HG02642 (cell line): ENCODE results near the gene ADGRA3.
A peak's percentile ranks its signal among the peaks of the same experiment; 100 is the strongest.

Experiments used
- ATAC-seq: cut with Tn5 transposase; IDR thresholded peaks from one replicate; pipeline ENCODE4 v1.9.1; 2021; ENCODE audit warnings: mild to moderate bottlenecking; ENCODE audit not compliant: unreplicated experiment, poor library complexity

ADGRA3 gene, protein sequence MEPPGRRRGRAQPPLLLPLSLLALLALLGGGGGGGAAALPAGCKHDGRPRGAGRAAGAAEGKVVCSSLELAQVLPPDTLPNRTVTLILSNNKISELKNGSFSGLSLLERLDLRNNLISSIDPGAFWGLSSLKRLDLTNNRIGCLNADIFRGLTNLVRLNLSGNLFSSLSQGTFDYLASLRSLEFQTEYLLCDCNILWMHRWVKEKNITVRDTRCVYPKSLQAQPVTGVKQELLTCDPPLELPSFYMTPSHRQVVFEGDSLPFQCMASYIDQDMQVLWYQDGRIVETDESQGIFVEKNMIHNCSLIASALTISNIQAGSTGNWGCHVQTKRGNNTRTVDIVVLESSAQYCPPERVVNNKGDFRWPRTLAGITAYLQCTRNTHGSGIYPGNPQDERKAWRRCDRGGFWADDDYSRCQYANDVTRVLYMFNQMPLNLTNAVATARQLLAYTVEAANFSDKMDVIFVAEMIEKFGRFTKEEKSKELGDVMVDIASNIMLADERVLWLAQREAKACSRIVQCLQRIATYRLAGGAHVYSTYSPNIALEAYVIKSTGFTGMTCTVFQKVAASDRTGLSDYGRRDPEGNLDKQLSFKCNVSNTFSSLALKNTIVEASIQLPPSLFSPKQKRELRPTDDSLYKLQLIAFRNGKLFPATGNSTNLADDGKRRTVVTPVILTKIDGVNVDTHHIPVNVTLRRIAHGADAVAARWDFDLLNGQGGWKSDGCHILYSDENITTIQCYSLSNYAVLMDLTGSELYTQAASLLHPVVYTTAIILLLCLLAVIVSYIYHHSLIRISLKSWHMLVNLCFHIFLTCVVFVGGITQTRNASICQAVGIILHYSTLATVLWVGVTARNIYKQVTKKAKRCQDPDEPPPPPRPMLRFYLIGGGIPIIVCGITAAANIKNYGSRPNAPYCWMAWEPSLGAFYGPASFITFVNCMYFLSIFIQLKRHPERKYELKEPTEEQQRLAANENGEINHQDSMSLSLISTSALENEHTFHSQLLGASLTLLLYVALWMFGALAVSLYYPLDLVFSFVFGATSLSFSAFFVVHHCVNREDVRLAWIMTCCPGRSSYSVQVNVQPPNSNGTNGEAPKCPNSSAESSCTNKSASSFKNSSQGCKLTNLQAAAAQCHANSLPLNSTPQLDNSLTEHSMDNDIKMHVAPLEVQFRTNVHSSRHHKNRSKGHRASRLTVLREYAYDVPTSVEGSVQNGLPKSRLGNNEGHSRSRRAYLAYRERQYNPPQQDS (N-terminal part only)

DNA sequence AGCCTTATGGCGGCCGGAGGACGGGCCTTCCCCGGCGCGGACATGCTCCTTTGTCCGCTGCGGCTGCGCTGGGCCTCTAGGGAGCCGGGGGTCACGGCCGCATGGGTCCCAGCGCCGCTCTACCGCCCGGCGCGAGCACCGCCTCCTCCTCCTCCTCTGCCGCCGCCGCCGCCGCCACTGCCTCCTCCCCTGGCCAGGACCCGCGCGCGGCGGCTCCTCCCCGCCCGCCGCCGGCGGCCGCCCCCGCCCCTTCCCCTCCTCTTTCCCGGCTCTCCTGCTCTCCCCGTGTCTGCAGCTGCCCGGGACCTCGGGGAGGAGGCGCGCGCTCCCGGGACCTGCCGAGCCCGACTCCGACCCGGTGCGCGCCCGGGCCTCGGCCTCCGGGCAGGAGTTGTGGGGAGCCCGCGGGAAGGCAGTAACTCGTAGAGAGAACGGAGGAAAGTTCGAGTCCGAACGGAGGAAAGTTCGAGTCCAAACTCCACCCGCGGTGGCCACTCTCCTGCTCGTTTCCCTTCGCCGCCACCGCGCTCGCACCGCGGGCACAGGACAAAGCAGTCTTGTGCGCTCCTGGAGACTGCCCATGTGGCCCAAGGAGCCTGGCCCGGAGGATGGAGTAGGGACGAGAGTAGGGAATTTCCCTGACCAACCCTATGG lies at the start of gene ADGRA3:
ADGRA3 (minus strand) TSS at position 179 of the 654 bp plus-strand sequence. CDS start 282 bp downstream, outside the sequence.
- ATAC-seq: peak; percentile 74

- no peak for ATAC-seq
These were observed 40.6 kb upstream of the ADGRA3 start for GRCh38 chr4:22556495-22556894.

GRCh38 chr4:22554670-22555069 lies 38.8 kb upstream of the ADGRA3 start:
- ATAC-seq: no peak

- no peak for ATAC-seq
These were observed 37.7 kb upstream of the ADGRA3 start for GRCh38 chr4:22553560-22553959.

DNA sequence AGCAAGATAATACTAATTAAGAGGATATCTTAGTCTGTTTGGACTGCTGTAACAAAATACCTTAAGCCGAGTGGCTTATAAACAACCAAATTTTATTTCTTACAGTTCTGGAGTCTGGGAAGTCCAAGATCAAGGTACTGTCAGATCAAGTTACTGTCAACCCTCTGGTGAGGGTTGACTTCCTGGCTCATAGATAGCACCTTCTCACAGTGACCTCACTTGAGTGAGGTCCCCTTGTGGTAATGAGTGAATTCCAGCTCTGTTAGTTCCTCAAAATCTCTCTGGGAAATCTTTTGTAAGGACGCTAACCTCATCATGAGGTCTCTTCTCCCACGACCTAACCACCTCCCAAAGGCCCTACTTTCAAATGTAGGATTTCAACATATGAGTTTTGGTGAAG lies 36.9 kb upstream of the ADGRA3 start:
- ATAC-seq: no peak

DNA sequence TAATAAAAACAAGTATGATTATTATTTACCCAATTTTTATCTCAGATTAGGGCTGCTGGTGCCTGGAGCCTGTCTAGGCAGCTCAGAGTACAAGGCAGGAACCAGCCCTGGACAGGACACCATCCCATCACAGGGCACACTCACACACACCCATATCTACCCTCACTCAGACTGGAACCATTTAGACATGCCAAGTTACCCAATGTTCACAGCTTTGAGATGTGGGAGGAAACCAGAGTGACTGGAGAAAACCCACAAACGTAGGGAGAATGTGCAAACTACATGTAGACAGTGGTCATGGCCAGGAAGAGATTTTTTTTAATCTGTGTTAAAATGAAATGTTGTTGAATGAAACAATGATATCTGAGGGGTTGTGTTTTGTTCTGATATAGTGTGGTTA lies 35.7 kb upstream of the ADGRA3 start:
- no peak for ATAC-seq

DNA sequence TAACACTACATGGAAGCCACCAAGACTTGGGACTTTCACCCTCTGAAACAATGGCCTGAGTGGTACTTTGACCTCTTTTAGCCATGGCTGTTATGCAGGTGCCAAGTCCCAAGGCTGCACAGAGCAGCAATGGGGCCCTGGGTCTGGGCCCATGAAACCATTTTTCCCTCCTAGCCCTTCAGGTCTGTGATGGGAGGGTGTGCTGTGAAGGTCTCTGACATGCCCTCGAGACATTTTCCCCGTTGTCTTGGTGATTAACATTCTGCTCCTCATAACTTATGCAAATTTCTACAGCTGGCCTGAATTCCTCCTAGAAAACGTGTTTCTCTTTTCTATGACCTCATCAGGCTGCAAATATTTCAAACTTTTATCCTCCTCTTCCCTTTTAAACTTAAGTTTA lies 30.4 kb upstream of the ADGRA3 start:
- ATAC-seq: no peak

DNA sequence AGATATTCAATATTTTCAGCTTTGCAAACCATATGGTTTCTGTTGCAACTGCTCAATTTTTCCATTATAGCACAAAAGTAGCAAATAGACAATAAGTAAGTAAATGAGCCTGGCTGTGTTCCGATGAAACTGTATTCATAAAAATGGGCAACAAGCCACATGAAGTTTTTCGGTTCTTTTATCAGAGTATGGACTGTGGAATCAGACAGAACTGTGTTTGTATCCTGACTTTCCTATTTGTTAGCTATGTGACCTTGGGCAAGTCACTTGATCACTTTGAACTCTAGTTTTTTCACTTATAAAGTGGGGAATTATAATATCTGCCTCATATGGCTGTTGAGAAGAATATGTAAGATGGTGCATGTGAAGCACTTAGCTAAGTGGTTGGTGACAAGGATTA lies 23.4 kb upstream of the ADGRA3 start:
- no peak for ATAC-seq

GRCh38 chr4:22537864-22538263 lies 22.0 kb upstream of the ADGRA3 start:
- no peak for ATAC-seq

- no peak for ATAC-seq
These were observed 18.5 kb upstream of the ADGRA3 start for GRCh38 chr4:22534374-22534773.

DNA sequence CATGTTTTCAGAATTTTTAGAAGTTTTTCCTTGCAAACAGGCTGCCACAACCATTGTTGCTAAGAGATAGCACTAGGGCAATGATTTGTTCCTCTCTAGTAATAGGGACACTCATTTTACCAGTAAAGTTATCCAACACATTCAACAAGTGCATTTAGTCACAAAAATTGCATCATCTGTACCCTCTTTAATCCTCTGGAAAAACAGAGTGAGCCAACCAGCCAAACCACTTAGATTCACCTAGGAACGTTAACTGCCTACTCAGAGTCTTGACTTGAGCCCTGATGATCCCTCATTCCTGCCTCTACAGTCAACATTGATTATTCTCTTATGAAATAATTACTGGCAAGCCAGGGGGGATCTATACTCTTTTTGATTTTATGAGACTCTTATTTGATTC lies 17.0 kb upstream of the ADGRA3 start:
- no peak for ATAC-seq

DNA sequence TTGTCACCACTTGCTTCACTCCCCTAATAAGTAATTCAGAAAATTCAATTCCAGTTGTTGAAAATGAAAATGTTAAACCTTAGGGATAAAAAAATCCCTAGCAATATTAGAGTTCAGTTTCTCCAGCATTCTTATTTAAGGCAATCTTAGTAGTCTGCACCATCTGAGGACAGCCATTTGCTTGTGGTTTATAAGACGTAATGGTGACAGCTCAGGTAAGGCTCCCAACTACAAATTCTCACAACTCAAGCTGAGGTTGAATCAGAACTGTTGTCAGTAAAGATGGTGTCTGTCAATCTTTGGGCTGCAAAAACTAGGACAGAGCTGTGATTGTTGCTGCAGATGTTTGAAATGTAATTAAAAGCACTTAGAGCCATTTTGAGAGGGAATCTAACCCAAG lies 16.3 kb upstream of the ADGRA3 start:
- ATAC-seq: no peak

GRCh38 chr4:22531311-22532019 lies 15.6 kb upstream of the ADGRA3 start:
- ATAC-seq: no peak

- no peak for ATAC-seq
These were observed 9.0 kb upstream of the ADGRA3 start for GRCh38 chr4:22524895-22525294.

DNA sequence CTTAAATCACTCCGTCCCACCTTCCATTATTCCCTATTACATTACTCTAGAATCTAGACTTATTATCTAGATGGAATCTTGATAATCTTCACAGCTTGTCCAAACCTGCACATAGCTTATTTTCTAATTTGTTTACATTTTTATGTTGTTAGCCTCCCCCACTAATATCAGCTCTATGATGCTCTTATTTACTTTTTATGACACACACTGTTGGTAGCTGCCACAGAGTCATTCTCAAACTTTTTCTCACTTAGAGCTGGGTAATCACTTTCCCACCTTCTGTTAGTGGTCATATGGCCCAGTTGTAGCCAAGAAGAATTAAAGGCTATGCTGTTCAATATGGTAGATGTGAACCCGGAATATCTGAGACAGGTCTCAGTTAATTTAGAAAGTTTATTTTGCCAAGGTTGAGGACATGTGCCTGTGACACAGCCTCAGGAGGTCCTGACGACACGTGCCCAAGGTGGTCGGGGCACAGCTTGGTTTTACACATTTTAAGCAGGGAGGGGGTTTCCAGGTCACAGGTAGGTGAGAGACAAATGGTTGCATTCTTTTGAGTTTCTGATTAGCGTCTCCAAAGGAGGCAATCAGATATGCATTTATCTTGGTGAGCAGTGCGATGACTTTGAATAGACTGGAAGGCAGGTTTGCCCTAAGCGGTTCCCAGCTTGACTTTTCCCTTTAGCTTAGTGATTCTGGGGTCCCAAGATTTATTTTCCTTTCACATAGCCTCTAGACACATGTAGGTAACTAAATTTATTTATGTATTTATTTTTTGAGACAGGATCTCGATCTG lies 7.0 kb upstream of the ADGRA3 start:
- ATAC-seq: no peak

GRCh38 chr4:22522206-22522605 lies 6.3 kb upstream of the ADGRA3 start:
- ATAC-seq: no peak

GRCh38 chr4:22521240-22521639 lies 5.4 kb upstream of the ADGRA3 start:
- no peak for ATAC-seq

DNA sequence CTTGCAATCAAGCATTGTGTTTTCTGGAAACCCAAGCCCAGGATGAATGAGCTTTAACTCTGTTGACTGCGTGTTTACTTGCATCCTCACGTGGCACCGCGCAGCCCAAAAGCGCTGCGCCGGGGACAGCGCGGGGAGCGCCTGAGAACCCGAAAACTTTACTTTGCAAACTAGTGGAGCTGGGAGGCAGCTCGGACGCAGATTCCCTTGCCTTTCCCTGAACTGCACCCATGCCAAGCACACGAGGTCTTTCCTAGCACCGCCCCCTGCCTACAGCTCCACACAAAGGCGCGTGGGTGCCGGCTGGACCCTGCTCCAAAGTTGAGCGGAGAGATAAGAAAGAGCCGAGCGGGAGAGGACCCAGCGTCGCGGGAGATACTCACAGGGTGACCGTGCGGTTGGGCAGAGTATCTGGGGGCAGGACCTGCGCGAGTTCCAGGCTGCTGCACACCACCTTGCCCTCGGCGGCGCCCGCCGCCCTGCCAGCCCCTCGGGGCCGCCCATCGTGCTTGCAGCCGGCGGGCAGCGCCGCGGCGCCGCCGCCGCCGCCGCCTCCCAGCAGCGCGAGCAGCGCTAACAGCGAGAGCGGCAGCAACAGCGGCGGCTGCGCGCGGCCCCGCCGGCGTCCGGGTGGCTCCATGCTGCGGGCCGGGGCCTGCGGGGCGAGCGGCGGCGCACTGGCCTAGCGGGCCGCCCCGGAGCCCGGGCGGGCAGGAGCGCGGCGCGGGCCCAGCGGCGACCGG lies 550 bp downstream of the ADGRA3 start:
- peak; percentile 58 for ATAC-seq
